ENCODE results near the gene ST8SIA3.
"Not testable (repeated sequence)": the region's sequence is repeated elsewhere in the genome, so short reads cannot be mapped to it uniquely, and the experiment has no call there.

Gene ST8SIA3

DNA sequence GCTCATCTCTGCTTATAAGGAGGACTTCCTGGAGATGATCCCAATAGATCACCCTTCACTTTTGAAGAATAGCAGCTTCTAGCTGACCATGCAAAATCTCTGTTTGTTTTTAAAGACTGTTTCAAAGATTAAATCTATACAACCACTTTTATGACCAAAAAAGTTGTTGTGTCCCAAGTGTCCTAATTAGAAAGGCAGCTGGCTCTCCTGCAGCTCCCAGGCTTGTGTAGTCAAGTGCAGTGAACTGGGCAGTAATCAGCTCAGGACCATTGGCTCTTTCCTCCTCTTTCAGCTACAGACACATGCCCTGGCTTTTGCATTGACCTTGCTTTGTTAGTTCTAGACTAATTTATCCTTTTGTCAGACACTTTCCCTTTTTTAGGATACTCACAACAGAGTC, 10.4 kb downstream of the ST8SIA3 start:
- DNase-seq (ENCODE audit: extremely low read depth in 1 of 2, low read depth in 1 of 2) = no peak

GRCh38 chr18:57364460-57364859, 12.1 kb downstream of the ST8SIA3 start:
- DNase-seq (ENCODE audit: extremely low read depth in 1 of 2, low read depth in 1 of 2) = no peak

- no peak for DNase-seq (ENCODE audit: extremely low read depth in 1 of 2, low read depth in 1 of 2)
Observed at GRCh38 chr18:57366528-57367081, 14.2 kb downstream of the ST8SIA3 start.

DNA sequence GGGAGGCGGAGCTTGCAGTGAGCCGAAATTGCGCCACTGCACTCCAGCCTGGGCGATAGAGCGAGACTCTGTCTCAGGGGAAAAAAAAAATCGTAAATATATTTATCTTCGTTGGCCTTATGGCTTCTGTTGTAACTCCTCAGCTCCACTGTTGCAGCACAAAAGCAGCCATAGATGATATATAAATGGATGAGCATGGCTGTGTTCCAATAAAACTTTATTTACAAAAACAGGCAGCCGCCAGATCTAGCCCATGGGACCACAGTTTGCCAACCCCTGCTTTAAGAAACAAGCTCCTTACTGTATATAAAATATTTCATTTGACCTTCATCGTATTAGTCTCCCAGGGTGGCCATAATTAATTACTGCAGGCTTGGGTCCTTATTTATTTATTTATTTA, 20.1 kb downstream of the ST8SIA3 start:
- no peak for DNase-seq (ENCODE audit: extremely low read depth in 1 of 2, low read depth in 1 of 2)

DNA sequence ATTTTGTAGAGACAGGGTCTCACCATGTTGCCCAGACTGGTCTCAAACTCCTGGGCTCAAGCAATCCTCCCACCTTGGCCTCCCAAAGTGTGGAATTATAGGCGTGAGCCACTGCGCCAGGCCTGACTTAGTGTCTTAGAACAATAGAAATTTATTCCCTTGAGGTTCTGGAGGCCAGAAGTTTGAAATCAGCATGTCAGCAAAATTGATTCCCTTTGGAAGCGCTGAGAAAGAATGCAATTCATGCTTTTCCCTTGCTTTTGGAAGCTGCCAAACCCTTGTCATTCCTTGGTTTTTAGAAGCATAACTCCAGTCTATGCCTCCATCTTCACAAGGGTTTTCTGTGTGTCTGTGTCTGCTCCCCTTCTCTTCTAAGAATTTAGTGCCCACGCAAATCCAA, 20.7 kb downstream of the ST8SIA3 start:
- no peak for DNase-seq (ENCODE audit: extremely low read depth in 1 of 2, low read depth in 1 of 2)

DNA sequence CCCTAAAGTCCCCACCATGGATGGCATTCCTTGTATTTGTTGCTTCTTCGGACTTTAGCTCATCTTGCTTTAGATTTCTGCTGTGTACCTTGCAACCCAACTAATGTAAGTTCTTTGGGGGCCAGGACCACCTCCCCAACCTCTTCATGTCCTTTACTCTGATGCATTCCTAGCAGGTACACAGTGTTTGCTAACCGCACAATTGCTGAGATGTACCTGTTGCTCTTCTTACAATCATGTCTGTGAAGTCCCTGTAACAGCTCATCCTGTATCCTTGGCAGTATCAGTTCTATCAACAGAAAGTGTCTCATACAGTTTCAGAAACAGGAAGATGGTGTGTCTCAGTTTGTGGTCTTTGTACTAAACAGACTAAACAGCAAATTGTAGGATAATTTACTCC, 24.1 kb downstream of the ST8SIA3 start:
- no peak for DNase-seq (ENCODE audit: extremely low read depth in 1 of 2, low read depth in 1 of 2)

- no peak for DNase-seq (ENCODE audit: extremely low read depth in 1 of 2, low read depth in 1 of 2)
Observed at GRCh38 chr18:57389271-57389670, 36.9 kb downstream of the ST8SIA3 start.

DNA sequence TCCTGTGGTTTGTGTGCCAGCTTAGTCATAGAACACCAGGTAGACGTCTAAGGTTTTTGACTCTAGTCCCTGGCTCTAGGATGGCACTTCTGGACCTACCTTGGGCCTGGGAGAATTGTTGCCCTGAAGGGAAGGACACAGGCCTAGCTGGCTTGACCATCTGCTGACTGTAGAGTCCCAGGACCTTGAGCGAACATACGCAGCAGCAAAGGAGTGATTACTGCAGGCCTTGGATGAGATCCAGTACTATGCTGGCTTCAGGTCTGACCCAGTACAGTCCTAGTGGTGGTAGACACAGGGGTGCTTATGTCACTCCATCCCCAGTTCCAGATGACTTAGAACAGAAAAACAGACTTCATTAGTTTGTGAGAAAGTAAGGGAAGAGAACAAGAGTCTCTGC, 37.7 kb downstream of the ST8SIA3 start:
- no peak for DNase-seq (ENCODE audit: extremely low read depth in 1 of 2, low read depth in 1 of 2)

DNA sequence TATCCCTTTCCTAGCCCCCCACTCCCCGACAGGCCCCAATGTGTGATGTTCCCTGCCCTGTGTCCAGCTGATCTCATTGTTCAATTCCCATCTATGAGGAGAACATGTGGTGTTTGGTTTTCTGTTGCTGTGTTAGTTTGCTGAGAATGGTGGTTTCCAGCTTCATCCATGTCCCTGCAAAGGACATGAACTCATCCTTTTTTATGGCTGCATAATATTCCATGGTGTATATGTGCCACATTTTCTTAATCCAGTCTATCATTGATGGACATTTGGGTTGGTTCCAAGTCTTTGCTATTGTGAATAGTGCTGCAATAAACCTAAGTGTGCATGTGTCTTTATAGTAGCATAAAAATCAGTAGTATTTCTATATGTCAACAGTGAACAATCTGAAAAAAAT, 42.4 kb downstream of the ST8SIA3 start:
- DNase-seq (ENCODE audit: extremely low read depth in 1 of 2, low read depth in 1 of 2) = not testable (repeated sequence)

DNA sequence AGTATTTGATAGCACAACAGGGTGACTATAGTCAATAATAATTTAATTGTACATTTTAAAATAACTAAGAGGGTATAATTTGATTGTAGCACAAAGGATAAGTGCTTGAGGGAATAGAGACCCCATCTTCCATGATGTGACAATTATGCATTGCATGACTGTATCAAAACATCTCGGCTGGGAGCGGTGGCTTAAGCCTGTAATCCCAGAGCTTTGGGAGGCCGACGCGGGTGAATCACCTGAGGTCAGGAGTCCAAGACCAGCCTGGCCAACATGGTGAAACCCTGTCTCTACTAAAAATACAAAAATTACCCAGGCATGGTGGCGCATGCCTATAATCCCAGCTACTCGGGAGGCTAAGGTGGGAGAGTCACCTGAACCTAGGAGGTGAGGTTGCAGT, 44.5 kb downstream of the ST8SIA3 start:
- not testable (repeated sequence) for DNase-seq (ENCODE audit: extremely low read depth in 1 of 2, low read depth in 1 of 2)

DNA sequence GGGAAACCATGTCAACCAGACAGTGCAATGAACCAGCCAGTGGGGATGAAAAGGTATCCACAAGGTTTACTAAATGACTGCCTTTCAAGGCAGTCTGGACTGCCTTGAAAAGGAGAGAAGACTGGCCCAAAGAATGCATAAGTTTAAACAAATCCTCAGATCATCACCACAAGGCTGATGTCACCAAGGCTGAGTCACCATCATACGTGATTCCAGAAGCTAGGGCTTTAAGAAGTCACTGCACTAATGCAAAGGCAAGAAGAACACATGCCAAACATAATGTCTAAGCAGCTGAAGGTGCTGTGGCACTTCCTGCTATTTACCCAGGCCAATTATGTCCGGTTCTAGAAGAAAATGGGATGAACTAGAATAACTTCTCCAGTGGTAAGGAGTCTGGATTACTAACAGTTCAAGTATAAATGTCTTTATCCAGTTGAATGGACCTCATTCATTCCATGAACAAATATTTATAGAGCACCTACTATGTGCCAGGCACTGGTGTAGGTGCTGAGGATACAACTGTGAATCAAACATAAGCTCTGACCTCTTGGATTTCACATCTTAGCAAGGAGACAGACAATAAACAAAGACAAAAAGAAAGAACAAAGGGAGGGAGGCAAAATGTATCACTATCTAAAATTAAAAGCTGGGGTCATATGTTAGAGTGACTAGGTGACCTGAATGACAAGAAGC, 45.2 kb downstream of the ST8SIA3 start:
- DNase-seq (ENCODE audit: extremely low read depth in 1 of 2, low read depth in 1 of 2) = no peak

- DNase-seq (ENCODE audit: extremely low read depth in 1 of 2, low read depth in 1 of 2) = no peak
Observed at GRCh38 chr18:57404345-57404744, 52.0 kb downstream of the ST8SIA3 start.

GRCh38 chr18:57409650-57410049, 57.3 kb downstream of the ST8SIA3 start:
- DNase-seq (ENCODE audit: extremely low read depth in 1 of 2, low read depth in 1 of 2) = no peak

DNA sequence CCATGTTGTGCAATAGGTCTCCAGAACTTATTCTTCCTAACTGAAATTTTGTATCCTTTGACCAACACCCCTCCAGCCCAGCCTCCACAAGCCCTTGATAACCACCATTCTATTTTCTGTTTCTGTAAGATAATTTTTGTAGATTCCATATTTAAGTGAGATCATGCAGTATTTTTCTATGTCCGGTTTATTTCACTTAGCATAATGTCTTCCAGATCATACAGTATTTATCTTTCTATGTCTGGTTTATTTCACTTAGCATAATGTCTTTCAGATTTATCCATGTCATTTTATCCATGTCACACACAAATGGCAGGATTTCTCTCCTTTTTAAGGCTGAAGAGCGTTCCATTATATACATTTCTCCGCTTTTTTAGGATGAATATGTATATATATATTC, 58.4 kb downstream of the ST8SIA3 start:
- DNase-seq (ENCODE audit: extremely low read depth in 1 of 2, low read depth in 1 of 2) = no peak

DNA sequence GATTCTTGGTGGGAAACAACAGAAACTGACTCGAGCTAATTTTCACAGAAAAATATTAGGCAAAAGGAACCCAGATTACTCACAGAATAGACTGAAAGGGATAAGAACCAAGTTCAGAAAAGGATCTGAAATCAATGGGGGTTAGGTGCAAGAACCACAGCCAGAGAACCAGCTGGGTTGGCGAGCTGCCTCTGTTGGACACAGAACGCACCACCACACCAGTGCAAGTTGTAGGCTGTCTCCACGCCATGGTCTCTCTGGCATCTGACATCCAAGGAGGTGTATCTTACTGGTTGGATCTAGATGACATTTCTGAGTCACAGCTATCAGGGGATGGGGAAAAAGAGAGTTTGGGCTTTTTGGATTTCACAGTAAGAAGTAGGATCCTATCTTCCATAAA, 64.2 kb downstream of the ST8SIA3 start:
- DNase-seq (ENCODE audit: extremely low read depth in 1 of 2, low read depth in 1 of 2) = no peak
